Colon (tissue), 2 donors: ENCODE measurements around the gene TNN.

ENCODE experiments used
- FAIRE-seq: peaks from 2 replicates; lab custom pipeline; 2012; peaks lifted over from hg19 to GRCh38; lab: Jason Lieb, UNC
- donor health status: control.
- donor health status: control.

TNN gene

GRCh38 chr1:175174309-175175102 is 106.9 kb downstream of the TNN start:
- FAIRE-seq, result no peak

DNA sequence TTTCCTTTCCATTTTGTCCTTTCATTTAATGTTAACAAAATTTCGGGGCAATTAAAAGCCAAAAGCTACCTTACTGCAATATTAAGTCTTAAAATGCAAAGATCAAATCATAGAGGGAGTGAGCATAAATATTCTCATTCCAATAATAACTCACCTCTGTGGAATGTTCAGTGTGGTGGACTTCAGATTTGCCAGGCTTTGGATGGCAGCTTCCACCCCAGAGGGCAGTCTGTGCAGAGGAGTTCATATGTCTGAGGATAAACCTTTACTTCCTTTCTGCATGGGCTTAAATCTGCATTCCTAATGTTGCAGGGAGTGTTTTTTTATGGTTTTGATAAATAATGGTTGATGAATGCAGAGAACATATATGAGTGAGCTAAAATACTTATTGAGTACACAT is 108.6 kb downstream of the TNN start:
- no peak for FAIRE-seq

DNA sequence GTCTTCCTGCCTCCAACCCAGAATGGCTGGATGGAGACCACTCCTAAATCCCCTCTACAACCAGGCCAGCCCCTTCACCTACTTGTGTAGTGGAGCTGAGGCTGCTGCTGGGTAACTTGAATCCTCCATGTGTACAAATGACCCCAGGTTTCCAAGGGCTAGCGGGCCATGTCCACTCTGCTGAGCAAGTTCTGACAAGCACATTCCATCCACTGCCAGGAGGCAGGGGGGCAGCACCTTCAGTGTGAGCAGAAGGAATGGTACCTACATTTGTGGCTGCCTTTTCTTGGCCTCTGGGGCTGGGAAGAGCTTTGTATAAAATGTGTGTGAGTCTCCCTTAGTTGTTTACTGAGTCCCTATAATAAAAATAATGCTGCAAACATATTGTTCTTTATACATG is 110.4 kb downstream of the TNN start:
- no peak for FAIRE-seq

DNA sequence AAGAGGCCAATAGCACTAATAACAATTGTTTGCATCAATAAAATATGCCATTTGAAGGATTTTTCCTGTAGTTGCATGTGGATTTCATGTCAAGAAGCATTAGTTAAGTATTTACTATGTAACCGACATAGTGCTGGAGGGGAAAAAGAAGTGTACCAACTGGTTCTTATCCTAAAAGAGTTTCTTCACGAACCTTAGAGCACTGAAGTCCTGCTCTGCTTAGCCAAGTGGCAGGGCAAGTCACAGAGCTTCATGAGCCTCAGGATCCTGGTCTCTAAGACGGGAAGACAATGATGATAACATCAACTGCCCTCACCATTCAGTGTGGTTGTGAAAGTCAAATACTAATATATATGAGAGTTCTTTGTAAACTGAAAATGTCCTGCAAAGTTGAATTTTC is 110.8 kb downstream of the TNN start:
- FAIRE-seq, result no peak

- FAIRE-seq, result no peak
These were observed 112.4 kb downstream of the TNN start for GRCh38 chr1:175179837-175180590.

GRCh38 chr1:175182201-175182746 is 114.6 kb downstream of the TNN start:
- FAIRE-seq, result no peak

GRCh38 chr1:175183586-175183985 is 116.0 kb downstream of the TNN start:
- FAIRE-seq, result no peak

GRCh38 chr1:175185903-175186302 is 118.3 kb downstream of the TNN start:
- no peak for FAIRE-seq

DNA sequence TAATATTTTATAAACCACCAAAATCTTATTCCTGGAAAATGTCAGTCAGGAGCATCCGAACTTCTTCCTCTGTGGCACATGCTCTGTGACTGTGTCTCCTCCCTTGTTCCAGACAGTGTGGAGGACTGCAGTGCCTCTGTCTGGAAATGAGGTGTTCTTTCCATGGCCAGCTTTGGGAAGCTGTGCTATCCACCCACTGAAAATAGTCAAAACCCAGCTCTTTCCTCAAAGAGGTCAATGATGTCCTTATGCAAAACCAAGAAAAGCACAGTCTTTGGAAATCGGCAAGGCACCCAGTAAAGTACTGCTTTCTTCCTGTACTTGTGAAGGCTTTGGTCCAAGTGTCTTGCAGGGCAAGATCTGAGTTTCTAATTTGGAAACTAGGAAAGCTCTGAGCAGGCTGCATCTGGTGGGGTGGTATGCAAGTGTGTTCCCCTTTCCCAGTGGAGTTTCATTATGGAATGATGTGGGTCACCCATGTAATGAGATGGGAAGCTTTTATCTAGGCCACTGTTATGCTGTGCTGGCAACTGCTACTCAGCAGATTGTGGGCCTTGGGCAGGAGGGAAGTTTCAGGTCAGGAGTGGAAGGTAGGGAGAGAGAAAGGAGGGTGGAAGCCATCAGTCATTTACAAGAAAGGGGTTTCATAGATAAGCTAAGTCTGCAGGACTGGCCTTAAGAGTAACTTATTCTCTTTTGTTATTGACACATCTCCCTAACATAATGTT is 119.0 kb downstream of the TNN start:
- no peak for FAIRE-seq

- no peak for FAIRE-seq
These were observed 121.3 kb downstream of the TNN start for GRCh38 chr1:175188936-175189335.

GRCh38 chr1:175191659-175192058 is 124.0 kb downstream of the TNN start:
- FAIRE-seq, result no peak

- FAIRE-seq, result no peak
These were observed 124.5 kb downstream of the TNN start for GRCh38 chr1:175192111-175192629.

DNA sequence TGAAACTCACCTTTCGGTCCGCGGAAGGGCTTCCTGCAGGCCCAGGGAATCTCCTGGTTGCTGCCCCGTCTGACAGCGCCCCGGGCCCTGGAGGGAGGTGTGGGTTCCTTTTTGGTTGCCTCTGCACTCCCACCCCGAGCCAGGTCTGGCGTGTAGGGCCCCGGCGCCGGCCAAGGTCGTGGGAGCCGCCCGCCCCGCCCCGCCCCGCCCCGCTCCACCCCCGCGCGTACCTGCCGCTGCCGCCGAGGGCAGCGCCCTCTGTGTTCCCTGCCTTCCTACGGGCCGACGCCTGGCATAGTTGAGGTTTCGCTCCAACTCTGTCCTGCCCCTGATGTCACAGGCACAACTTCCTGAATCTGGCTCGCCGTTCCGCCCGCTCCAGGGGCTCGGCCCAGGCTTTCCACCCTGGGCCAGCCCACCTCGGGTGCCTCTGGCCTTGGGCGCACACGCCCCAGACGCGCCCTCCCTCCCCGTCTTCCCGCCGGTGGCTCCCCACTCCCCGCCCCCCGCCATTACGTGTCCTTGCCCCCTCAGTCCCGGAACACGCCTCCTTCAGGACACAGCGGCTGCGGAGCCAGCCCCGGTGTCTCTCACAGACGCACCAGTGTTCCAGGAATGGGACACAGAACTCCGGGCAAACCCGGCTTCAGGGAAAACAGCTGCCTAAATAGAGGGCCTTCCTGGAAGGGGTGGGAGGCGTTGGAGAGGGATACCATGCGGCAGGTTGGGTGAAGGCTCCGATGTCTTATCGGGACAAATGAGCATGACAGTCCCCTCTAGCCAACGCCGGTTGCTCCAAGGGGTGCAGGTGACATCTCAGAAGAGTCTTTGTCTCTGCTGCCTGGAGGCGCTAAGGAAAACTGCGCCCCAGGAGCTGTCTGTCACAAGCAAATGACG is 125.2 kb downstream of the TNN start, which contains the start of gene KIAA0040:
Gene KIAA0040, minus strand, starts transcription at position 147 of the 897 bp plus-strand sequence. CDS start 31,763 bp downstream, outside the sequence.
- no peak for FAIRE-seq

- FAIRE-seq, result no peak
These were observed 125.9 kb downstream of the TNN start for GRCh38 chr1:175193527-175193910.

DNA sequence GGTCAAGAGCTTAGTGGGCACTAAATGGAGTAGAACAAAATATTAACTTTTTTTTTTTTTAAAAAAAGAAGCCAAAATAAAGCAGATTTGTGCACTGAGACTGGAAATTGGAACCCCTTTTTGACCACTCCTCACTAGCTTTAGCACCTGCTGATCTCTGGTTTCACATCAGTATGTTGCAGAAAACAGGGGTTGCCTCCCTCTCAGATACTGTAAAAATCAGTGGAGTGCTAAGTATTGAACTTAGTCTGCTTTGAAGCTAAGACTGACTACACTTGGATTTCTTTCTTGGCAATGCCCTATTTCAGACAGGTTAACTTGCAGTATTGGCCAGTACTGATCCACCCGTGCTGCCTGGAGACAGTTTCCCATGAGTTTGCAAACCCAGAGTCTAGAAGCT is 127.6 kb downstream of the TNN start:
- FAIRE-seq, result no peak

GRCh38 chr1:175195798-175196197 is 128.2 kb downstream of the TNN start:
- no peak for FAIRE-seq

DNA sequence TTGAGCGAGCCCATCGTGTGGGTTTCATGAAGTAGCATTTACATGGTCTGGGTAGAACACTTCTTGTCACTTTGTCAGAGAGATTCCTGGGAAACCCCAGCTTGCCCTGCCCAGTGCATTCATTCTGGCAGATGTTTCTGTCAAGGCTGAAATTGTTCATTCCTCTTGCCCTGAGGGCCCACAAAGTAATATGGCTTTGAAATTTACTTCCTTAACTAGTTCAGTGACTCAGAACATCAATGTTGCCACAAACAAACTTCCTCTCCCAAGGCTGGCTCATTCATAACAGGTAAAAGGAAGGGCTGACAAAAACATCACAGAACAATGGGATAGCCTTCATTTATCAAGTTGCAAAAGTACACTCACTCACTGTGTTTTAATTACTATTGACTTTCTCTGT is 129.9 kb downstream of the TNN start:
- FAIRE-seq, result no peak
